Renal cortical epithelial cell (primary cell): ENCODE data around the gene PPP2R1A. TPM values are rescaled to one million over a fixed set of nuclear protein-coding genes. Genes with fewer than 3 reads are reported as not detected.
"Not testable (repeated sequence)": the region's sequence is repeated elsewhere in the genome, so short reads cannot be mapped to it uniquely, and the experiment has no call there.

Experiments used
- DNase-seq: peaks from one replicate; pipeline ENCODE4 v3.0.0-alpha.2; 2011; ENCODE audit warnings: low read depth
- total RNA-seq: library from RNA; depleted of rRNA; stranded (reverse); fragments of >200 nt; gene quantifications from 2 replicates; pipeline ENCODE4 v1.2.3, GENCODE V29; 2014

The PPP2R1A gene
- total RNA-seq, 1 donor from 2014 or later, result 385 TPM

DNA sequence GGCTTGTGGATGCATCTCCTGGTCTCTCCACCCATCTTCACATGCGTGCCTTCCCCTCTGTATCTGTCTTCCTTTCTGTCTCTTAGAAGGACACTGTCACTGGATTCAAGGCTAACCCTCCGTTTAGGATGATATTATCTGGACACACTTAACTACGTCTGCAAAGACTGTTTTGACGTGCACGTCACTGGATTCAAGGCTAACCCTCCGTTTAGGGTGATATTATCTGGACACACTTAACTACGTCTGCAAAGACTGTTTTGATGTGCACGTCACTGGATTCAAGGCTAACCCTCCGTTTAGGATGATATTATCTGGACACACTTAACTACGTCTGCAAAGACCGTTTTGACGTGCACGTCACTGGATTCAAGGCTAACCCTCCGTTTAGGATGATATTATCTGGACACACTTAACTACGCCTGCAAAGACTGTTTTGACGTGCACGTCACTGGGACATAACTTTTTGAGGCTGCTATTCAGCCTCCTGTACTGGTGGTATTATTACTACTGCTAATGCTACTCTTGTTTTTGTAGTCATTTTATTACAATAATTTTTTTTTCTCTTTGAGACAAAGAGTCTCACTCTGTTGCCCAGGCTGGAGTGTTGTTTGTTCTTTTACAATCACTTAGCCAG is 11.0 kb downstream of the PPP2R1A start:
- not testable (repeated sequence) for DNase-seq

DNA sequence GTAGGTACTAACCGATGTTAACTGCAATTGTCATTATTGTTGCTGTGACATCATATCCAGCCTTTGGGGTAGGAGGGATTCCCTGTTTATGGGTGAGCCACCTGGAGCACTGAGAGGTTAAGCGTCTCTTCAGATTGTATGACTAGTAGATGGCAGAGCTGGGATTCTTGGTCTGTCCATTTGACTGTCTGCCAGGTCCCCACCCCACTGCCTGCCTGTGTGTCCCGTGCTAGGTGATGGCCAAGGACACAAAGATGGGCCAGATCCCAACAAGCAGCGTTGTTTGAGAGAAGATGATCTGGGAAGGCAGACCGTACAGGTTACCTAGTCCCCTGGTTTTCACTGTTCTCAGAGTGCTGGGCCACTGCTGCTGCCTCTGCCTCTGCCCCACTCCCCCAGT is 16.6 kb downstream of the PPP2R1A start:
- no peak for DNase-seq

DNA sequence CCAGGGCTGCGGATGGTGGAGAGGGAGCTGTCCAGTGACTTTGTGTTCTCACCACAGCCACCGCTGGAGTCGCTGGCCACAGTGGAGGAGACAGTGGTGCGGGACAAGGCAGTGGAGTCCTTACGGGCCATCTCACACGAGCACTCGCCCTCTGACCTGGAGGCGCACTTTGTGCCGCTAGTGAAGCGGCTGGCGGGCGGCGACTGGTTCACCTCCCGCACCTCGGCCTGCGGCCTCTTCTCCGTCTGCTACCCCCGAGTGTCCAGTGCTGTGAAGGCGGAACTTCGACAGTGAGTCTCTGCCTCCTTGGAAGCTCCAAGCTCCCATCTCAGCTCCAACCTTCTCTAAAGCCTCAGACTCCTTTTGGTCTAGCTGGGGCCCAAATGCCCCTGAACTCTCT is 21.4 kb downstream of the PPP2R1A start:
- DNase-seq, result no peak

DNA sequence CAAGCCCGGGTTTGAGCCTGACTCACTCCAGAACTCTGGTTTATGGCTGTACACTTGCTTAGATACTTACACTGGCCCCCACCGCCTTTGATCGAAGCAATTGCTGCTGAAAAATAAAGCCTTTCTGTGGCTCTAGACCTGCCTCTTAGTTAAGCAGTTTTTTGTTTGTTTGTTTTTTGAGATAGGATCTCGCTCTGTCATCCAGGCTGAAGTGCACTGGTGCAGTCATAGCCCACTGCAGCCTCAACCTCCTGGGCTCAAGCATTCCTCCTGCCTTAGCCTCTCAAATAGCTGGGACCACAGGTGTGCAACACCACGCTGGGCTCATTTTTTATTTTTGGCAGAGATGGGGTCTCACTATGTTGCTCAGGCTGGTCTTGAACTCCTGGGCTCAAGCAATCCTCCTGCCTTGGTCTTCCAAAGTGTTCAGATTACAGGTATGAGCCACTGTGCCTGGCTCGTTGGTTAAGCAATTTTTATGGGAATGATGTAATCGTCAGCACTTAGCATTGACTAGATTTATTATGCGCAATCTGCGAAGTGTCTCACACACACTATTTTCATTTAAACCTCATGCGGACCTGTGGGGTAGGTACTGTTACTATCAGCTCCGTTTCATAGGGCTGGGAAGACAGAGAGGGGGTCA is 22.2 kb downstream of the PPP2R1A start:
- DNase-seq, result no peak

DNA sequence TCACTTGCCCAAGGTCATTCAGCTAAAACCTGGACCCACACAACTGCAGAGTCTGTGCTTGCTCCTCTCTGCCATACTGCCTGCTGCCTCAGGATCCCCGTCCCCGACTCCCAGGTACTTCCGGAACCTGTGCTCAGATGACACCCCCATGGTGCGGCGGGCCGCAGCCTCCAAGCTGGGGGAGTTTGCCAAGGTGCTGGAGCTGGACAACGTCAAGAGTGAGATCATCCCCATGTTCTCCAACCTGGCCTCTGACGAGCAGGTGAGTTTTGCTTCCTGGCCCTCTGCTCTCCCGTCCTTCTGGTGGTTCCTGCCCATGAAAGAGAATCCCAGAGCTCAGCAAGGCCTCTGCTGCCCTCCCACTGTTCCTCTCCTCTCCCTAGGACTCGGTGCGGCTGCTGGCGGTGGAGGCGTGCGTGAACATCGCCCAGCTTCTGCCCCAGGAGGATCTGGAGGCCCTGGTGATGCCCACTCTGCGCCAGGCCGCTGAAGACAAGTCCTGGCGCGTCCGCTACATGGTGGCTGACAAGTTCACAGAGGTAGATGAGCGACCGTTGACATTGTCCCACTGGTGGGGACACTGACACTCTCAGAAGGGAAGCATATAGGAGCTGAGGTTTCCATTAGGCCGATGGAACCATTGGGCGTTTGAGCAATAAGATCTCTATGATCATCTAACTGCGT is 22.9 kb downstream of the PPP2R1A start:
- DNase-seq, result no peak

DNA sequence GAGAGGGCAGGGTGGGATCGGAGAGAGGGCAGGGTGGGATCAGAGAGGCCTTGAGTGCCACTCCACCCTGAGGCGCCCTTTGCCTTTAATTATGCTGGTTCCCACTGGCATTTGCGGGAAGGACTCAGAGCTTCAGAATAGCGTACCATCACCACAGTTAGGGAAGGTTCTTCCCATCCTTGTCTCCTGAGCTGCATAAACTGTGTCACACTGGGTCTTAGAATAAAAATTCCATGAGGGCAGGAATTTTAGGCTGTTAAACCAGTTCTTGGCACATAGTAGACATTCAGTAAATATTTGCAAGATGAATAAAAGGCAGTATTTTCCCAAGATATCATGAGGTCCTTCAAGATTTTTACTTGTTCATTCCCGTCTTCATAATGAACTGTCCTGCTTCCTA is 24.4 kb downstream of the PPP2R1A start:
- DNase-seq, result no peak

DNA sequence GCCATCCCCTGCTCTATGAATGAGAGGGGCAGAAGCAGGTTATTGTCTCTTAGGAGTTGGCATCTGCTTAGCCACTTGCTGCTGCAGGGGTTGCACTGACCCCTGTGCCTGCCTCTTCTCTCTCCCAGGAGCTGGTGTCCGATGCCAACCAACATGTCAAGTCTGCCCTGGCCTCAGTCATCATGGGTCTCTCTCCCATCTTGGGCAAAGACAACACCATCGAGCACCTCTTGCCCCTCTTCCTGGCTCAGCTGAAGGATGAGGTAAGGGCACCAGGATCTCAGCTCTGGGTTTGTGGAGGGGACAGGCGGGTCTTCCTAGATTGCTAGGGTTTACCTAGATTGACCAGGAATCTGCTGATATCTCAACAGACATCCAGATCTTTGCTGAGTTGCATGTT is 26.5 kb downstream of the PPP2R1A start:
- DNase-seq, result no peak

DNA sequence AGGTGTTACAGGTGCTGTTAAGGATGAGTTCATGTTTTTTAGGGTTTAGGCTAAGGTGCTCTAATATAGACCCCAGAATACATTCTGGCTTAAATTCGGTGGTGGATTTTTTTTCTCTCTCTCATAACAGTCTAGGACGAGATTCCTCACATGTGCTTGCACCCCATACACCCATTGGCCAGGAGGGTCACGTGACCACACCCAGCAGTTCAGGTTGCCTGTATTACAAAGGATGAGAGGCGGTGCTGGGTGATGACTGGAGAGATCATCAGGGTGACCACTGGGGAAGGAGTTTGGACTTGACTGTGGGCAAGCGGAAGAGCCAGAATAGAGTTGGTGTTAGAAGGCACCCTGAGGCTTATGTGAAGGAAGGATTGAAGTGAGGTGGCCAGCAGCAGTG is 27.7 kb downstream of the PPP2R1A start:
- DNase-seq, result no peak

DNA sequence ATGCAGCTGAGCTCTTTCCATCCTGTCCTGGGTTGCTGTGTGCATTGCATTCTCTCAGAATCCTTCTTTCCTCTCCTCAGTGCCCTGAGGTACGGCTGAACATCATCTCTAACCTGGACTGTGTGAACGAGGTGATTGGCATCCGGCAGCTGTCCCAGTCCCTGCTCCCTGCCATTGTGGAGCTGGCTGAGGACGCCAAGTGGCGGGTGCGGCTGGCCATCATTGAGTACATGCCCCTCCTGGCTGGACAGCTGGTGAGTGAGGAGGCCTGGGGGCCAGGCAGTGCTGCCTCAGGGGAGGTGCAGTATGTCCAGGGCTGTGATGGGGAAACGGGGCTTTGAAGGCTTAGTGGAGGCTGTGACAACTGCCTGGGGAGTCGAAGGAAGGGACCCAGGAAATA is 29.8 kb downstream of the PPP2R1A start:
- no peak for DNase-seq

DNA sequence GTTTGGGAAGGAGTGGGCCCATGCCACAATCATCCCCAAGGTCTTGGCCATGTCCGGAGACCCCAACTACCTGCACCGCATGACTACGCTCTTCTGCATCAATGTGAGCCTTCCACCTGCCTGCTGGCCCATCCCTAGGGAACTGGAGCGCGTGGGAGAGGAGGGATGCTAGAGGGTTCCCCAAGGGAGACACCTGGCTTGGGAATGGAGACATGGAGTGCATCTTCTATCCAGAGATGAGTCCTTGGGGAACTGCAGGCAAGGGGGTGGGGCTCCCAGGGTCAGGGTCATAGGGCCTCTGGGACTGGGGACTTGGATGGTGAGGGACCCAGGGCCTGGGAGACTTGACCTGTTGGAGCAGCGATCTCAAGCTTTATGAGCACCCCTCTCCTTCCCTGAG is 31.2 kb downstream of the PPP2R1A start:
- no peak for DNase-seq

DNA sequence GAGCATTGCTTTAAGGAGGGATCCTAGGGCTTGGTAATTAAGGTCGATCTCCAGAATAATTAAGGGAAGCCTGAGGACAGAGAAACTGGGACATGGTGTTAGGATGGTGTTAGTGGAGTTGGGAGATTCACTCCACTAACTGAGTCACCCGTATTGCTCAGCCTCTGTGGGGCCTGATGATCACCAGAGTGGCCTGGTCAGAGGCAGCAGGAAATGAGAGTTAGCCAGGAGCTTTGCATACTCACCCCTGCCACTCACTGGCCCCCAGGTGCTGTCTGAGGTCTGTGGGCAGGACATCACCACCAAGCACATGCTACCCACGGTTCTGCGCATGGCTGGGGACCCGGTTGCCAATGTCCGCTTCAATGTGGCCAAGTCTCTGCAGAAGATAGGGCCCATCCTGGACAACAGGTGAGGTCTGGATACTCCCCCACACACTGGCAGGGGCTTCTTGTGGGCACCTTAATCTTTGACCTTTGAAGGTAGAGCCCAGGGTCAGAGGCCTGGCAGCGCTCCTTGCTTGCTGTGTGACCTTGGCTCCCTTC is 32.1 kb downstream of the PPP2R1A start:
- DNase-seq, result no peak

DNA sequence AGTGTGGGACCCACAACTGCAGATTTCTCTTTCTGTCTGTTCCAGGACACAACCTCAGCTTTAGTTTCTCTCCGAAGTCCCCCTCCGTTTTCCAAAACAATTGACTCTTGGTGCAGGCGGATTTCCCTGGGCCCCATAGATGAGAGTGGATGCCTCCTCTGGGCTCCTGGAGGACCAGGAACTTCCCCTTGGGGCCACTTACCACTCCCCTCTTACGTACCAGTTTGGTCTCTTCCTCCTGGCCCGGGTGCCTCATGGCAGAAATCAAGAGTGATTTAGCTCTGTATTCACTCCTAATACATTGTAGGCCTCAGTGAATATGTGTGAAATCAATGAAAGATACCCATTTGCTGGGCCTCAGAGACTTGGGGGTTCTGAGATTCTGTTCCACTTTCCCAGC is 34.4 kb downstream of the PPP2R1A start:
- DNase-seq, result no peak

DNA sequence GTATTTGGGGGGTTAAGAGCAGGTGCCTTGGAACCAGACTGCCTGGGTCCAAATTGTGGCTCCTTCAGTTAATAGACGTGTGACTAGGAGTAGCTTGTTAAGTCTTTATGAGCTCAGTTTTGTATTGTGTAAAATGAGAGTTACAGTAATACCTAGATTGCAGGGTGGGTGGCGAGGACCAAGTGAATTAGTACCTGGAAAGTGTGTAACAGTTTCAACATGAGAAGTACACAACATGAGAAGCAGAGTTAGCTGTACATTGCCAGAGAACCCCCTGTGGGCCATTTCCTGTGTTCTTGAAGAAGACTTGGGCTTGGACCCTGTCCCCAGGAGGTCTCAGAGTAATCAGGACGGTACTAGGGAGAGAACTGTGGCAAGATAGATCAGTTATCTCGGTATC is 36.8 kb downstream of the PPP2R1A start:
- no peak for DNase-seq

DNA sequence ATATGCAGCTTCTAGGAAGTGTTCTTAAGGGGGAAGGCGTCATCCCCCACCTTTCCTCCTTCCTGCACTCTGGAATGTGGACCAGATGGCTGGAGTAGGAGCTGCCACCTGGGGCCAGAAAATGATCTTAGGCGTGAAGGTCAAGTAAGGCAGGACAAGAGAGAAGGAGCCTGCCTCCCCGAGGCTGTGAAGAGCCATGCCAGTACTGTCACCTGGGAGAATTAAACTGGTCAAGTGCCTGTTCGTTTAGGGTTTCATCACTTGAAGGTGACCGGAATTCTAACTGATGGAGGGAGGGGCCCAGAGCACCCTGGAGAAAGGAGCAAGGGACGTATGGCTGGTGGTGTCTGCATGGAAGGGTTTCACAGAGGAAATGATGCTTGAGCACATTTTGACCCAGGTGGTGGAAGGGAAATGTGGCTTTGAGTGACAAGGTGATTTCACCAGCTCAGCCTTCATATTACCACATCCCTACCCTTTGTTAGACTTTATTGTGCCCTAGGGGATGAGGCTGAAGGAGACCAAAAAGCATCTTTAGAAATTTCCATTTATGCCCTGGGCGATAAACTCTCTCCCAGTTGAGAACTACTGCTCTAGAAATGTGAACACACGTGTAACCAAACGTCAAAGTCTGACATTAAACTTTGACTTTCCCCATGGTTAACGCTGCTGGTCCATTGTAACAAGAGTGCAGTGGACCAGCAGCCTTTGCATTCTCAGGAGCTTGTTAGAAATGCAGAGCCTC is 37.5 kb downstream of the PPP2R1A start:
- DNase-seq, result no peak

DNA sequence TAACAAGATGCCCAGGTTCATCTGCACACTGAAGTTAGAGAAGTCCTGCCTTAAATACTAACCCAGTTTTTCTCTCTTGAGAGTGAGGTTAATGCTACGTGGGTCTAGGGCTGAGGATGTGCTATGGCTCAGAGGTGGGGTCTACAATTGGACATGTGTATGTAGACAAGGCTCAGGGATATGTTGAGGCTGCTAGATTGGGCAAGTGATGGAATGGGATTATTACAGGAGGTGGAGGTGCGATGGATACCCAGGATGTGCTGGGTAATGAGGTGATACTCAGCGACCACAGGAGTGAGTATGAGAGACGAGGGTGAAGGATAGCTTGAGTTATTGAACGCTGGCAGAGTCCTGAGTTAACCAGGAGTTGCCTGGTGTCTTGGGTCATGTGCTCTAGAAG is 38.1 kb downstream of the PPP2R1A start:
- no peak for DNase-seq

DNA sequence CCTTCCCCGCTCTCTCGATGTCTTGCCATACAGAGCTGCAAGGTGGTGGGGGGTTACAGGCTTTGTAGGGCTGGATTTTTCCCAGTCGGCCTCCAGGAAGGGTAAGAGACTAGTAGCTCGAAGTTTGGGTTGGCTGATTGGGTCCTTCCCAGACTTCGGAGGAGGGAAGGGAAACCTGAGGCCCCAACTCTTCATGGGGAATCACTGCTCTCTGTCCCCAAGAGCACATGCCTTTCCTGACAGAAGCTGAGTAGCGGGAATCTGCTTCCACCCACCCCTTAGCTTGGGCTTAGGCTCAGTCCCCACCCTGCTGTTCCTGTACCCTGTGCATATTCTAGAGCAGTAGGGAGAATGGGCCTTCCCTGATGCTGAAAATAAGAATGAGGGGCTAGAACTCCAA is 39.7 kb downstream of the PPP2R1A start:
- DNase-seq, result no peak

DNA sequence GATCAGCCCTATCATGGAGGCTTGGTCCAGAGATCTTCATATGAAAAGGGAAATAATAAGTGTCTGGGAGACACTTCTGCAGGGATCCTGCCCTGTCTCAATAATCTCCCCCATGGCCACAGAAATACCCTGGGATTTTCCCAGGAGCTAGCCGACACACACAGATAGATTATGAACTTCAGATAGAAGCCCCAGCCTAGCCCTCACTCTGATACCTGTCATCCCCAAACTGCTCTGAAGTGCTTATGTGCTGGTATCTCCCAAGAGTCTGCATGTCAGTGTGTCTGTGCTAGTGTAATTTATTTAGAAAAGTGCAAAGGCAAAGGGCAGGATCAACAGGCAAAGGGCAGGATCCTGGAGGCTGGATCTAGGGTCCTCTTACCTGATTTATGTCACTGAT is 40.8 kb downstream of the PPP2R1A start:
- DNase-seq, result no peak

DNA sequence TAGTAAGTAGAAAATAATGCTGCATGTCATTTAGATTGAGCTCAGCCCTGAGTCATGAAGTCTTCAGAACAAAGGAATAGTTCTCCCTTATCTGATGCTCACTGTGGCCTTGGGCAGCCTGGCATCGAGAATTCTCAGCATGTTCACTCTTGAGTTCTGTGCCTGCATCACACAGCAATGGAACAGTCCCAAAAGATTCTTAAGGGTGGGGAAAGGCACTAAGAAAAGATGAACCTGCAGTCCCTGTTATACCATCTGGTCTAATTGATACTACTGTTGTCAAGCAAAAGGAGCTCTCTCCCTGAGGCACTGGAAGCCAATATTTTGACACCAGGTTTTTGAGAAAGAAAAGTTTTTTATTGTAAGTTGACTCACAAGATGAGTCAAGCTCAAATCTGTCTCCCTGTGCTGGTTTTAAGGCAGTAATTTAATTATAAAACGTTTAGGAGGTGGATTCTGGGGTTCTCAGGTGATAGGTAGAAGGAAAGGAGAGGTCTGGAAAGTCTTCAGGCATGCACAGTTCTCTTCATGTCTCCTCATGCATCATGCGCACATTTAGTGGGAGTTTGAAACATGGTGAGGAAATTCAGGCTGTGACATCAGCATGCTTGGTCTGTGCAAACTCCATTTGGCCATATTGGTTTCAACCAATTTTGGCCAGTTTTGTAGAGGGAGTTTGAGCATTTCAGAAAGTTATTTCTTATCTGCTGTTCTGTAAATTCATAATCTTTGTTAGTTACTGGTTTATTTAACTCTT is 41.5 kb downstream of the PPP2R1A start:
- DNase-seq, result no peak

DNA sequence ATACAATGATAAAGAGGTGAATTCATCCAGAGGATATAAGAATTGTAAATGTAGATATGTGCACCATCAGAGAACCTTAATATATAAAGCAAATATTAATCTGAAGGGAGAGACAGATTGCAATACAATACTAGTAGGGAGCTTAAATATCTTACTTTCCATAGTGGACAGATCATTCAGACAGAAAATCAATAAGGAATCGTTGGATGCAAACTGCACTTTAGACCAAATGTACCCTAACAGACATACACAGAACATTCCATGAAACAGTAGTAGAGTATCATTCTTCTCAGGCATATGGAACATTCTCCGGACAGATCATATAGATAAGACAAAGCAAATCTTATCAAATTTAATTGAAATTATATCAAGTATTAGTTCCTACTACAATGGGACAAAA is 44.6 kb downstream of the PPP2R1A start:
- DNase-seq, result no peak

DNA sequence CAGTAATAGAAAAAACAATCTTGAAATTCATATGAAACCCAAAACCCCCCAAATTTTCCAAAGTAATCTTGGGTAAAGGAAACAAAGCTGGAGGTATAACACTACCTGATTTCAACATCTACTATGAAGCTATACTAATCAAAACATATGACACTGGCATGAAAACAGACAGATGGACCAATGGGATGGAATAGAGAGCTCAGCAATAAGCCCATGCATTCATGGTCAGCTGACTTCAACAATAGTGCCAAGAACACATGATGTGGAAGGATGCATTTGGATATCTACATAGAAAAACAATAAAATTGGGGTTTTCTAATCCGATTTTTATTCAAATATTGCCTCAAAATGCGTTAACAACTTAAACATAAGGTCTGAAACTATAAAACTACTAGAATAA is 47.3 kb downstream of the PPP2R1A start:
- DNase-seq, result no peak

DNA sequence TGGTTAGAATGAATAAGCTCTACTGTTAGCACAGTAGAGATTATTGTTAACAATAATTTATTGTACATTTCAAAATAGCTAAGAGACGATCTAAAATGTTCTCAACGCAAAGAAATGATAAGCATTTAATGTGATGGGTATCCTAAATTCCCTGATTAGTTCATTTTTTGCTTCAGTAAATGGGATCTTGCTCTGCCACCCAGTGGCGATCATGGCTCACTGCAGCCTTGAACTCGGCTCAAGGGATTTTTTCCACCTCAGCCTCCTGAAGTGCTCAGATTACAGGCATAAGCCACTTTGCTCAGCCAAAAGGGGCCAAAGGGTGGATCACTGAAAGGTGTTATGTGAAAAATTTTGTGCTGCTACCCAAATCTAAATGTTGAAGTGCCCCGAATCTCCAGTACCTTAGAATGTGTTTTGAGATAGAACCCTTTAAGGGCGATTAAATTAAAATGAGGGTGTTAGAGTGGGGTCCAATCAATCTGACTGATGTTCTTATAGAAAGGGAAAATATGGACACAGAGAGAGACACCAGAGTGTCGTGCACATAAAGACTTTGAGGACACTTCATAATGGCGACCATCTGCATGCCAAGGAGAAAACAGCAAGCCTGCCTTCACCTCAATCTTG is 48.0 kb downstream of the PPP2R1A start:
- peak; percentile 51 for DNase-seq
